Breast epithelium (tissue), 4 donors: ENCODE measurements around the gene KAT7. TPM values are rescaled to one million over a fixed set of nuclear protein-coding genes. Genes with fewer than 3 reads are reported as not detected.

ENCODE experiments used
- DNase-seq, 2 donors: peaks; one replicate each; pipeline ENCODE4 v3.0.0-alpha.2; 2019; ENCODE audit warnings: low spot score in 2 of 2
- H3K27ac ChIP-seq, 2 donors: fragments of 200-600 bp; sonication (generic) in 1 of 2; one replicate each; pipeline ENCODE4 v1.5.1; 2016 to 2019; ENCODE audit warnings: mild to moderate bottlenecking in 1 of 2
- H3K27me3 ChIP-seq, 2 donors: fragments of 200-600 bp; sonication (generic) in 1 of 2; one replicate each; pipeline versions ENCODE4 v1.5.1 to v1.6.0; 2017 to 2019; ENCODE audit warnings: control low read depth in 1 of 2, mild to moderate bottlenecking in 1 of 2
- H3K36me3 ChIP-seq: fragments of 200-600 bp; one replicate; pipeline ENCODE4 v1.5.1; 2019
- H3K4me1 ChIP-seq, 2 donors: fragments of 200-600 bp; sonication (generic); one replicate each; pipeline ENCODE4 v1.5.1; 2016 to 2019; ENCODE audit warnings: control low read depth in 1 of 2
- H3K4me3 ChIP-seq, 3 donors: fragments of 200-600 bp; sonication (generic); 1 replicate in 2 of 3; 2 replicates in 1 of 3; pipeline ENCODE4 v1.5.1; 2016 to 2019; ENCODE audit warnings: mild to moderate bottlenecking in 3 of 3, moderate library complexity in 2 of 3
- H3K9me3 ChIP-seq, 2 donors: fragments of 200-600 bp; sonication (generic) in 1 of 2; one replicate each; pipeline ENCODE4 v1.5.1; 2016 to 2019; ENCODE audit warnings: control low read depth in 1 of 2
- POLR2A ChIP-seq: fragments of 450-650 bp; IDR thresholded peaks from one replicate; pipeline ENCODE4 v1.6.1; 2016; ENCODE audit warnings: antibody characterized with exemption, mild to moderate bottlenecking, moderate library complexity
- POLR2AphosphoS5 ChIP-seq, 3 donors: sonication (generic); formaldehyde crosslinking; IDR thresholded peaks; one replicate each; pipeline ENCODE4 v1.6.1; 2017; ENCODE audit warnings: antibody characterized with exemption in 3 of 3
- intact Hi-C: fragments of 100-400 bp; cut with DNase I; formaldehyde crosslinking; loops from one replicate; pipeline ENCODE4 v1.15.1; 2023; ENCODE audit warnings: low total_unique reads
- total RNA-seq, 3 donors: library from RNA; depleted of rRNA; stranded (reverse); fragments of >200 nt; gene quantifications; one replicate each; pipeline ENCODE4 v1.1.0, GENCODE V29; 2016
- TF ChIP-seq, protein P1 (sequence below), 3 donors: fragments of 450-650 bp; IDR thresholded peaks; one replicate each; pipeline ENCODE4 v1.5.1; 2016 to 2017; ENCODE audit warnings: antibody characterized with exemption in 3 of 3, mild to moderate bottlenecking in 3 of 3, moderate library complexity in 3 of 3

Gene KAT7
- total RNA-seq, 3 donors from 2014 or later = 37.6 to 57.4 (median 47.2) TPM

DNA sequence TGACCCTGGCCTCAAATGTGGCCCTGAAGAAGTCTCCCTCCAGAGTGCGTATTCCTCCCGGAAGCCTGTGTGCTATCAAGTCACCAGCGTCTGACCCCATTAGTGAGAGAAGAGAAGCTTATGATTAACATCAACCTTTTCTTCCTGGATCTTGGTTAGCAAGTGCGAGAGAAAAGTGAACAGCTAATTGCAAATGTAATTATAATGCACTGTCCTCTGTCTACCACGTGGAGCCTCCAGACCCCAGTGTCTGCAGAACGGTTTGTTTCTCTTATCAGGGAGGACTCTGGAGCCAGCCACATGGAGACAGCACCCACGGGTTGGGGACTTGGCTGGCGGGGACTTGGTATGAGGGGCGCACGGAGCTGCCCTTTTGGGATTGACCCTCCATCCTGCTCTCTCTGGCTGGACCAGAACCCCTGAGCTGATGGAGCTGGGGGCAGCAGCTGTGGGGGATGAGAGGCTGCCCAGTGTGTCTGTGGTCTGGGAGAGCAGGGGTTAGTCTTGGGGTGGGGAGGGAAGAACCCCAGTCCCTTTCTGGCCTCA, 65.1 kb downstream of the KAT7 start:
- Histone ChIP-seq H3K9me3 (no peaks in the 10 kb centered on the region), H3K36me3 (no peaks in the 10 kb centered on the region), H3K27me3 (no peaks in the 10 kb centered on the region), H3K4me3 (no peak overlapping the region), H3K27ac (no peak overlapping the region), H3K4me1 (peaks cover 5 to 6% of the 10 kb centered on the region in 2 donors)
- TF ChIP-seq POLR2AphosphoS5 (IDR thresholded peaks at IDR 0.05) (no peak), POLR2A (no peak)
- TF ChIP-seq, protein P1, sequence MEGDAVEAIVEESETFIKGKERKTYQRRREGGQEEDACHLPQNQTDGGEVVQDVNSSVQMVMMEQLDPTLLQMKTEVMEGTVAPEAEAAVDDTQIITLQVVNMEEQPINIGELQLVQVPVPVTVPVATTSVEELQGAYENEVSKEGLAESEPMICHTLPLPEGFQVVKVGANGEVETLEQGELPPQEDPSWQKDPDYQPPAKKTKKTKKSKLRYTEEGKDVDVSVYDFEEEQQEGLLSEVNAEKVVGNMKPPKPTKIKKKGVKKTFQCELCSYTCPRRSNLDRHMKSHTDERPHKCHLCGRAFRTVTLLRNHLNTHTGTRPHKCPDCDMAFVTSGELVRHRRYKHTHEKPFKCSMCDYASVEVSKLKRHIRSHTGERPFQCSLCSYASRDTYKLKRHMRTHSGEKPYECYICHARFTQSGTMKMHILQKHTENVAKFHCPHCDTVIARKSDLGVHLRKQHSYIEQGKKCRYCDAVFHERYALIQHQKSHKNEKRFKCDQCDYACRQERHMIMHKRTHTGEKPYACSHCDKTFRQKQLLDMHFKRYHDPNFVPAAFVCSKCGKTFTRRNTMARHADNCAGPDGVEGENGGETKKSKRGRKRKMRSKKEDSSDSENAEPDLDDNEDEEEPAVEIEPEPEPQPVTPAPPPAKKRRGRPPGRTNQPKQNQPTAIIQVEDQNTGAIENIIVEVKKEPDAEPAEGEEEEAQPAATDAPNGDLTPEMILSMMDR (IDR thresholded peaks at IDR 0.05) = no peak
- no peak for DNase-seq
- intact Hi-C loops = loop anchor here (10.0 kb wide), 2 partner anchors 149 to 279 kb away; partner anchors contain the start of genes NXPH3 and SLC35B1

DNA sequence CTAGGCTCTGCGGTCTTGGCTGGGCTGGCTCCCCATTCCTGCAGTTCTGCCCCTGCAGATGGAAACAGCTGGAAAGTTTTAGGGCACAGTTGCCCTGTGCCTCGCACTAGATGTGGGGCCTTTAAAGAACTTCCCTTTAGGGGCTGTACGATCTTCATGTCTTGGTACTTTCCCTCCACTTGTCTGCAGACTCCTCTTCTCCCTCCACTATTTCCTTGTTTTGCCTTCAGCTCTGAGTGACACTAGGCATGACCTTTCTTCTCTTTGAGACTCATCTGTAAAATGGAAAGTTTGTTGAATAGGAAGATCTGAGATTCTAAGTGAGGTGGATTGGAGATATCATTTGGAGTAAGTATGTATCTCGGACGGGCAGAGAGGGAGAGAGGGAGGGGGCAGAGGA, 65.6 kb downstream of the KAT7 start:
- no peak overlapping the region for H3K4me3 ChIP-seq
- intact Hi-C loops = loop anchor here (10.0 kb wide), 2 partner anchors 149 to 279 kb away; partner anchors contain the start of genes NXPH3 and SLC35B1
- H3K4me1 ChIP-seq = peaks cover 5 to 6% of the 10 kb centered on the region in 2 donors
- H3K27ac ChIP-seq = no peak overlapping the region
- no peaks in the 10 kb centered on the region for H3K36me3 ChIP-seq
- no peaks in the 10 kb centered on the region for H3K27me3 ChIP-seq
- H3K9me3 ChIP-seq = no peaks in the 10 kb centered on the region
- TF ChIP-seq POLR2A (no peak), POLR2AphosphoS5 (IDR thresholded peaks at IDR 0.05) (no peak)
- TF ChIP-seq, protein P1 (IDR thresholded peaks at IDR 0.05) = no peak
- no peak for DNase-seq

DNA sequence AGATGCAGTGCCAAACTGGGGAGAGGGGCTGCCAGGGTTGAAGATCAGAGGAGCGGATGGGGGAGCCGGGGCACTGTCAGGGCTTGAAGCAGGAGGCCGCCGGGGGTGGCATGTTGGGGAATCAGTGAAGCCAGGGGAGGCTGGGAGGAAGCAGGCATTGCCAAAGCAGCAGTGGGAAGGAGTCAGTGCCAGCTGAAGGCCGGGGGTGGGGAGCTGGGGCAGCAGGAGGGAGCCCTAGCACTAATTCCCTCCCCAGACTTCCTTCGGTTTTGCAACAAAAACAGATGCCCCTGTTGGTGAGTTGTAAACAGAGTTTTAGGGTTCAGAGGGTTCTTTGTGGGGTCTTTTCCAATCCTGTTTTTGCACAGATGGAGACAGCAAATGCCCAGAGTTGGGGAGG, 70.3 kb downstream of the KAT7 start:
- Histone ChIP-seq H3K27me3 (no peaks in the 10 kb centered on the region), H3K4me3 (no peak overlapping the region), H3K9me3 (no peaks in the 10 kb centered on the region), H3K4me1 (no peaks in the 10 kb centered on the region), H3K36me3 (no peaks in the 10 kb centered on the region), H3K27ac (no peak overlapping the region)
- TF ChIP-seq POLR2AphosphoS5 (IDR thresholded peaks at IDR 0.05) = no peak
- TF ChIP-seq POLR2A = no peak
- TF ChIP-seq, protein P1 (IDR thresholded peaks at IDR 0.05) = no peak
- no peak for DNase-seq
- intact Hi-C loops = loop anchor here (10.0 kb wide), 2 partner anchors 154 to 284 kb away; partner anchors contain the start of genes NXPH3 and SLC35B1

DNA sequence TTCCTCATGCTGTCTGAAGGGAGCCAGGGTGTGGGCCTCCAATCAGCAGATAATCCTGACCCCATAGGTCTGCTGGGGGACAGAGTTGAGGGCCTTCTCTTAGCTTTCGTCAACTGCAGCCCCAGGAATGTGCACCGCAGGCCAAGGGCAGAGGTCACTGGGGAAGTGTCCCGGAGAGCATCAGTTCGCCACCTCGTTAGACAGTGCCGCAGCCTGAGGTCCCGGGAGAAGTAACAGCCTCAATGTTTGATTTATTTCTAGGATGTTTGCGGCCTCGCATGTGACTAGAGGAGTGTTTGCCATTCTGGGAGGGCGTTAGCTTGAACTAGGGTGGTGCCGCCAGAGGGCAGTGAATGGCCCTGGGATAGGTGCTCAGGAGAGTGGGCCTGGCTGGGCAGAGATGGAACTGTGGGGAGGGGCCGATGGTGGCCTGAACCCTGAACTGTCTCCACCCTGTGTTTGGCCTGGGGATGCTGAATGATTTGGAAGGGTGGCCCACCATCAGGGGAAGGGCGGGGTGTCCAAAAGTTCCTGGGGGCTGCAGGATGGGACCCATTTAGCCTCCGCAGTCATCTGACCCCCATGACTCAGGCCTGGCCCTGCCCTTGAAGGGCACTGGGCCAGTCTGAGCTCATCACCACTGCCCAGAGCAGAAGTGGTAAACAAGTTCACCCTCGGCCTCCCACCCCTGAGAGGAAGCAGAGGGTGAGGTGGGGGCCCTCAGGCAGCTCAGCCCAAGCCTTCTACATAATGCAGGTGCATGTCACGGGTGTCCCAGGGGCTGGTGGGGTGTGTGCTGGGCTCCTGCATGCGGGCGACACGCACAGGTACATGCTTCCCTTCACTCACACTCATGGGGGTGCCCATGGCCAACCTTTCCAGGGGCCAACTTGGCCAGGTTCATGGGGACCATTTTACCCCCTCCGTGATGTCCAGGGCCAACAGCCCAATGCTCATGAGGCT, 71.8 kb downstream of the KAT7 start:
- H3K4me1 ChIP-seq = no peaks in the 10 kb centered on the region
- H3K36me3 ChIP-seq = no peaks in the 10 kb centered on the region
- H3K9me3 ChIP-seq = no peaks in the 10 kb centered on the region
- TF ChIP-seq, protein P1 (IDR thresholded peaks at IDR 0.05) = no peak
- TF ChIP-seq POLR2A = no peak
- TF ChIP-seq POLR2AphosphoS5 (IDR thresholded peaks at IDR 0.05) = no peak
- no peak overlapping the region for H3K27ac ChIP-seq
- H3K4me3 ChIP-seq = no peak overlapping the region
- no peaks in the 10 kb centered on the region for H3K27me3 ChIP-seq
- DNase-seq = no peak
- intact Hi-C loops = loop anchor here (10.0 kb wide), 2 partner anchors 155 to 285 kb away; partner anchors contain the start of genes NXPH3 and SLC35B1
